ENCODE measurements around the gene NPIPB6.
"Not testable (repeated sequence)": the region's sequence is repeated elsewhere in the genome, so short reads cannot be mapped to it uniquely, and the experiment has no call there.

NPIPB6 gene

GRCh38 chr16:28363408-28363807 lies at the start of gene NPIPB6:
Gene NPIPB6, minus strand, starts transcription at chr16:28363508. Its CDS starts 686 bp downstream, at chr16:28362822.
- not testable (repeated sequence) for H3K27me3 ChIP-seq (ENCODE audit: control insufficient read depth, insufficient read depth, low read length); H3K4me1 ChIP-seq (ENCODE audit: control insufficient read depth, insufficient read depth, low read length); H3K9ac ChIP-seq (ENCODE audit: low read length); H3K9me3 ChIP-seq (ENCODE audit: control insufficient read depth, insufficient read depth, low read depth, low read length); H3K4me3 ChIP-seq (ENCODE audit: low read depth, low read length); H3K36me3 ChIP-seq (ENCODE audit: control insufficient read depth, insufficient read depth, low read length); H3K27ac ChIP-seq (ENCODE audit: low read depth, low read length)

- H3K4me1 ChIP-seq (ENCODE audit: control insufficient read depth, insufficient read depth, low read length); H3K9ac ChIP-seq (ENCODE audit: low read length); H3K9me3 ChIP-seq (ENCODE audit: control insufficient read depth, insufficient read depth, low read depth, low read length); H3K27ac ChIP-seq (ENCODE audit: low read depth, low read length); H3K27me3 ChIP-seq (ENCODE audit: control insufficient read depth, insufficient read depth, low read length); H3K36me3 ChIP-seq (ENCODE audit: control insufficient read depth, insufficient read depth, low read length): not testable (repeated sequence)
- H3K4me3 ChIP-seq (ENCODE audit: low read depth, low read length), result peak within 1 kb of the TSS; percentile 51
Observed at GRCh38 chr16:28403220-28404072, 40.1 kb upstream of the NPIPB6 start, which contains the start of gene EIF3CL. Gene EIF3CL, minus strand, starts transcription at chr16:28403841. Its CDS starts 223 bp downstream, at chr16:28403618.

- not testable (repeated sequence) for H3K9ac ChIP-seq (ENCODE audit: low read length); H3K36me3 ChIP-seq (ENCODE audit: control insufficient read depth, insufficient read depth, low read length); H3K27me3 ChIP-seq (ENCODE audit: control insufficient read depth, insufficient read depth, low read length); H3K27ac ChIP-seq (ENCODE audit: low read depth, low read length); H3K4me3 ChIP-seq (ENCODE audit: low read depth, low read length); H3K9me3 ChIP-seq (ENCODE audit: control insufficient read depth, insufficient read depth, low read depth, low read length); H3K4me1 ChIP-seq (ENCODE audit: control insufficient read depth, insufficient read depth, low read length)
Observed at GRCh38 chr16:28392054-28392453, 28.7 kb upstream of the NPIPB6 start.

GRCh38 chr16:28382177-28382867 lies 19.0 kb upstream of the NPIPB6 start:
- not testable (repeated sequence) for H3K27me3 ChIP-seq (ENCODE audit: control insufficient read depth, insufficient read depth, low read length); H3K4me3 ChIP-seq (ENCODE audit: low read depth, low read length); H3K9ac ChIP-seq (ENCODE audit: low read length); H3K9me3 ChIP-seq (ENCODE audit: control insufficient read depth, insufficient read depth, low read depth, low read length); H3K36me3 ChIP-seq (ENCODE audit: control insufficient read depth, insufficient read depth, low read length); H3K4me1 ChIP-seq (ENCODE audit: control insufficient read depth, insufficient read depth, low read length); H3K27ac ChIP-seq (ENCODE audit: low read depth, low read length)

GRCh38 chr16:28377822-28378221 lies 14.5 kb upstream of the NPIPB6 start:
- not testable (repeated sequence) for H3K9me3 ChIP-seq (ENCODE audit: control insufficient read depth, insufficient read depth, low read depth, low read length); H3K36me3 ChIP-seq (ENCODE audit: control insufficient read depth, insufficient read depth, low read length); H3K27ac ChIP-seq (ENCODE audit: low read depth, low read length); H3K27me3 ChIP-seq (ENCODE audit: control insufficient read depth, insufficient read depth, low read length); H3K4me1 ChIP-seq (ENCODE audit: control insufficient read depth, insufficient read depth, low read length); H3K9ac ChIP-seq (ENCODE audit: low read length); H3K4me3 ChIP-seq (ENCODE audit: low read depth, low read length)

GRCh38 chr16:28377108-28377625 lies 13.9 kb upstream of the NPIPB6 start:
- not testable (repeated sequence) for H3K27ac ChIP-seq (ENCODE audit: low read depth, low read length); H3K9me3 ChIP-seq (ENCODE audit: control insufficient read depth, insufficient read depth, low read depth, low read length); H3K36me3 ChIP-seq (ENCODE audit: control insufficient read depth, insufficient read depth, low read length); H3K27me3 ChIP-seq (ENCODE audit: control insufficient read depth, insufficient read depth, low read length); H3K4me1 ChIP-seq (ENCODE audit: control insufficient read depth, insufficient read depth, low read length); H3K9ac ChIP-seq (ENCODE audit: low read length); H3K4me3 ChIP-seq (ENCODE audit: low read depth, low read length)

- H3K27me3 ChIP-seq (ENCODE audit: control insufficient read depth, insufficient read depth, low read length); H3K36me3 ChIP-seq (ENCODE audit: control insufficient read depth, insufficient read depth, low read length); H3K4me1 ChIP-seq (ENCODE audit: control insufficient read depth, insufficient read depth, low read length); H3K4me3 ChIP-seq (ENCODE audit: low read depth, low read length); H3K9ac ChIP-seq (ENCODE audit: low read length); H3K27ac ChIP-seq (ENCODE audit: low read depth, low read length); H3K9me3 ChIP-seq (ENCODE audit: control insufficient read depth, insufficient read depth, low read depth, low read length): not testable (repeated sequence)
Observed at GRCh38 chr16:28375115-28375514, 11.8 kb upstream of the NPIPB6 start.

- not testable (repeated sequence) for H3K4me3 ChIP-seq (ENCODE audit: low read depth, low read length); H3K9ac ChIP-seq (ENCODE audit: low read length); H3K27me3 ChIP-seq (ENCODE audit: control insufficient read depth, insufficient read depth, low read length); H3K36me3 ChIP-seq (ENCODE audit: control insufficient read depth, insufficient read depth, low read length); H3K4me1 ChIP-seq (ENCODE audit: control insufficient read depth, insufficient read depth, low read length); H3K9me3 ChIP-seq (ENCODE audit: control insufficient read depth, insufficient read depth, low read depth, low read length); H3K27ac ChIP-seq (ENCODE audit: low read depth, low read length)
Observed at GRCh38 chr16:28374281-28374680, 11.0 kb upstream of the NPIPB6 start.

- H3K9me3 ChIP-seq (ENCODE audit: control insufficient read depth, insufficient read depth, low read depth, low read length); H3K27me3 ChIP-seq (ENCODE audit: control insufficient read depth, insufficient read depth, low read length); H3K27ac ChIP-seq (ENCODE audit: low read depth, low read length); H3K9ac ChIP-seq (ENCODE audit: low read length); H3K36me3 ChIP-seq (ENCODE audit: control insufficient read depth, insufficient read depth, low read length); H3K4me3 ChIP-seq (ENCODE audit: low read depth, low read length); H3K4me1 ChIP-seq (ENCODE audit: control insufficient read depth, insufficient read depth, low read length): not testable (repeated sequence)
Observed at GRCh38 chr16:28367926-28368325, 4.6 kb upstream of the NPIPB6 start.

GRCh38 chr16:28364268-28365173 lies 1.2 kb upstream of the NPIPB6 start:
- H3K9me3 ChIP-seq (ENCODE audit: control insufficient read depth, insufficient read depth, low read depth, low read length); H3K36me3 ChIP-seq (ENCODE audit: control insufficient read depth, insufficient read depth, low read length); H3K4me1 ChIP-seq (ENCODE audit: control insufficient read depth, insufficient read depth, low read length); H3K4me3 ChIP-seq (ENCODE audit: low read depth, low read length); H3K27ac ChIP-seq (ENCODE audit: low read depth, low read length); H3K27me3 ChIP-seq (ENCODE audit: control insufficient read depth, insufficient read depth, low read length); H3K9ac ChIP-seq (ENCODE audit: low read length): not testable (repeated sequence)

- not testable (repeated sequence) for H3K27me3 ChIP-seq (ENCODE audit: control insufficient read depth, insufficient read depth, low read length); H3K36me3 ChIP-seq (ENCODE audit: control insufficient read depth, insufficient read depth, low read length); H3K4me1 ChIP-seq (ENCODE audit: control insufficient read depth, insufficient read depth, low read length); H3K9me3 ChIP-seq (ENCODE audit: control insufficient read depth, insufficient read depth, low read depth, low read length); H3K9ac ChIP-seq (ENCODE audit: low read length); H3K27ac ChIP-seq (ENCODE audit: low read depth, low read length); H3K4me3 ChIP-seq (ENCODE audit: low read depth, low read length)
Observed at GRCh38 chr16:28362600-28362999, 708 bp downstream of the NPIPB6 start.

Measured in HUES6 (cell line).